K562 (cell line): ENCODE data around the gene DIS3L. TPM values are rescaled to one million over a fixed set of nuclear protein-coding genes. Genes with fewer than 3 reads are reported as not detected.

Source experiments
- ATAC-seq: fragments of 200-7000 bp; cut with Tn5 transposase; 3 replicates; pipeline ENCODE4 v1.9.1; 2020; ENCODE audit warnings: moderate library complexity
- BruUV-seq: library from RNA; stranded (reverse); fragments of 400-500 nt; replicated peaks from 2 replicates; lab custom pipeline; 2021; lab: Mats Ljungman, UMichigan
- CTCF ChIA-PET: fragments of 300-600 bp; formaldehyde crosslinking; extraction: SDS; loops from one replicate; lab custom pipeline; 2021; ENCODE audit warnings: low intra/inter-chr PET ratio; lab: Yijun Ruan, JAX
- POLR2A ChIA-PET: fragments of 300-600, 350-650 bp; sonication (Branson Sonifier 250); formaldehyde crosslinking; extraction: SDS; loops from one replicate; lab custom pipeline; 2021; ENCODE audit warnings: antibody characterized with exemption, inconsistent platforms; lab: Yijun Ruan, JAX
- DNase-seq, 4 experiments: peaks; one replicate each; pipeline versions ENCODE4 v3.0.0 to v3.0.0-alpha.2; 2011 to 2018; ENCODE audit warnings: low spot score in 3 of 4, mixed read lengths in 3 of 4; ENCODE audit errors: extremely low read depth in 1 of 4
- FAIRE-seq: peaks from 2 replicates; lab custom pipeline; 2011; peaks lifted over from hg19 to GRCh38; lab: Jason Lieb, UNC
- H2AFZ ChIP-seq: 2 replicates; pipeline ENCODE4 v1.6.0; 2011; ENCODE audit warnings: low read depth, low read length, control low read depth, inconsistent platforms
- H3K27ac ChIP-seq: fragments of 200-600 bp; 3 replicates; pipeline ENCODE4 v1.8.0; 2011; ENCODE audit warnings: low read depth, mild to moderate bottlenecking, control low read depth, inconsistent platforms, low read length, moderate library complexity, mixed read lengths; ENCODE audit errors: extremely low read depth
- H3K27me3 ChIP-seq, 2 experiments: fragments of 300-600 bp in 1 of 2; 2 replicates in 1 of 2; 3 replicates in 1 of 2; pipeline versions ENCODE4 v1.6.0 to v1.8.0; 2011; ENCODE audit warnings: inconsistent platforms in 2 of 2, low read length in 2 of 2, mild to moderate bottlenecking in 1 of 2, mixed read lengths in 1 of 2, moderate library complexity in 1 of 2; ENCODE audit not compliant: control insufficient read depth in 2 of 2, insufficient read depth in 2 of 2
- H3K36me3 ChIP-seq: fragments of 300-600 bp; 3 replicates; pipeline ENCODE4 v1.8.0; 2011; ENCODE audit warnings: mild to moderate bottlenecking, low read length, inconsistent platforms; ENCODE audit not compliant: control insufficient read depth, insufficient read depth
- H3K4me1 ChIP-seq, 2 experiments: fragments of 200-600 bp in 1 of 2; replicated peaks in 1 of 2; 2 replicates in 1 of 2; 3 replicates in 1 of 2; pipeline versions ENCODE4 v1.5.1 to v1.8.0; 2011; ENCODE audit warnings: inconsistent platforms in 2 of 2, low read length in 2 of 2, mild to moderate bottlenecking in 1 of 2, mixed read lengths in 1 of 2, moderate library complexity in 1 of 2; ENCODE audit not compliant: control insufficient read depth in 2 of 2, insufficient read depth in 2 of 2
- H3K4me2 ChIP-seq: 2 replicates; pipeline ENCODE4 v1.6.1; 2011; ENCODE audit warnings: low read length, control low read depth, inconsistent platforms, mixed read lengths; ENCODE audit not compliant: insufficient read depth
- H3K4me3 ChIP-seq: fragments of 200-600 bp; sonication (generic), shearing (Covaris generic); 2 replicates; pipeline ENCODE4 v1.5.1; 2016; ENCODE audit warnings: control low read depth, inconsistent platforms
- H3K79me2 ChIP-seq: fragments of 200-600 bp; 3 replicates; pipeline ENCODE4 v1.8.0; 2011; ENCODE audit warnings: low read length, inconsistent platforms; ENCODE audit not compliant: control insufficient read depth, insufficient read depth
- H3K9ac ChIP-seq, 2 experiments: 2 replicates each; pipeline versions ENCODE4 v1.6.0 to v1.6.1; 2011; ENCODE audit warnings: low read depth in 2 of 2, low read length in 2 of 2, control low read depth in 1 of 2, inconsistent platforms in 1 of 2, mild to moderate bottlenecking in 1 of 2, mixed read lengths in 1 of 2; ENCODE audit not compliant: insufficient read depth in 1 of 2
- H3K9me1 ChIP-seq: one replicate; pipeline ENCODE4 v1.6.0; 2011; ENCODE audit warnings: inconsistent platforms, mild to moderate bottlenecking, low read length, moderate library complexity; ENCODE audit not compliant: control insufficient read depth, insufficient read depth
- H3K9me3 ChIP-seq: replicated peaks from 2 replicates; pipeline ENCODE4 v1.5.1; 2011; ENCODE audit warnings: low read depth, low read length, inconsistent platforms; ENCODE audit not compliant: control insufficient read depth, insufficient read depth
- H4K20me1 ChIP-seq: replicated peaks from 2 replicates; pipeline ENCODE4 v1.6.1; 2011; ENCODE audit warnings: low read length, inconsistent platforms, mixed read lengths; ENCODE audit not compliant: control insufficient read depth, insufficient read depth
- BHLHE40 ChIP-seq: IDR thresholded peaks from 2 replicates; pipeline ENCODE4 v1.6.1; 2011; ENCODE audit warnings: low read length, improper control_type of control experiment
- ETV5 ChIP-seq: sonication (generic); formaldehyde crosslinking; IDR thresholded peaks from 2 replicates; pipeline ENCODE4 v1.4.0; 2020; ENCODE audit warnings: low read depth, mild to moderate bottlenecking, missing genetic modification reagents
- LCOR ChIP-seq: sonication (generic); formaldehyde crosslinking; IDR thresholded peaks from 2 replicates; pipeline ENCODE4 v1.8.0; 2022; ENCODE audit warnings: mild to moderate bottlenecking, missing genetic modification reagents
- NFRKB ChIP-seq: fragments of 450-650 bp; IDR thresholded peaks from 2 replicates; pipeline ENCODE4 v1.6.1; 2016; ENCODE audit warnings: low read depth
- ZBTB1 ChIP-seq: sonication (generic); formaldehyde crosslinking; IDR thresholded peaks from 2 replicates; pipeline ENCODE4 v1.8.1; 2023; ENCODE audit warnings: missing genetic modification reagents, low read depth, mild to moderate bottlenecking, borderline replicate concordance
- ZNF274 ChIP-seq: IDR thresholded peaks from 2 replicates; pipeline ENCODE4 v1.6.1; 2011; ENCODE audit warnings: low read depth, mild to moderate bottlenecking, low read length, moderate library complexity, borderline replicate concordance
- ZNF79 ChIP-seq: fragments of 250-450 bp; sonication (Bioruptor Pico); IDR thresholded peaks from 2 replicates; pipeline ENCODE4 v1.4.0; 2020; ENCODE audit warnings: low read depth, mild to moderate bottlenecking, moderate library complexity
- WGBS: fragments of 100-300 bp; shearing (Covaris generic); methylation state at CpG from one replicate; pipeline ENCODE4 v1.1.6; 2016; ENCODE audit warnings: low coverage, mixed read lengths; ENCODE audit not compliant: insufficient coverage; ENCODE audit errors: missing lambda C conversion rate; 5-methylcytosine and 5-hydroxymethylcytosine counted together
- in situ Hi-C: fragments of 300-500 bp; cut with MboI; formaldehyde crosslinking; loops from 4 replicates; pipeline ENCODE4 v1.15.0; 2018; ENCODE audit warnings: inconsistent platforms, mixed read lengths
- intact Hi-C: fragments of 100-400 bp; cut with micrococcal nuclease; formaldehyde crosslinking; loops from 2 replicates; pipeline ENCODE4 v1.14.2; 2022
- polyA plus RNA-seq, 8 experiments: library from polyadenylated mRNA; depleted of rRNA in 4 of 8; stranded (reverse) in 5 of 8; unstranded in 3 of 8; fragments of >200 nt; fragmentation: Nextera tagmentation in 2 of 8; fragmentation: Illumina TruSeq in 1 of 8; extraction: Ambion mirVana in 2 of 8; extraction: Trizol in 1 of 8; gene quantifications; 2 replicates each; pipeline versions ENCODE4 v1.2.1 to v1.2.3, GENCODE V29; 2011 to 2014; ENCODE audit warnings: inconsistent platforms in 1 of 8, missing spikeins in 1 of 8
- total RNA-seq, 7 experiments: library from RNA; depleted of rRNA in 6 of 7; stranded (reverse); fragments of >200 nt in 6 of 7; fragmentation: Illumina TruSeq in 2 of 7; extraction: Trizol in 2 of 7; gene quantifications; 2 replicates each; pipeline versions ENCODE4 v1.2.1 to v1.2.3, GENCODE V29; 2011 to 2021; ENCODE audit warnings: low replicate concordance in 1 of 7
- TF ChIP-seq, protein P1 (sequence below): fragments of 250-450 bp; sonication (Bioruptor Pico); IDR thresholded peaks from 2 replicates; pipeline ENCODE4 v1.5.0; 2021
- TF ChIP-seq, protein P2 (sequence below): IDR thresholded peaks from 2 replicates; pipeline ENCODE4 v1.6.1; 2011; ENCODE audit warnings: borderline replicate concordance, low read depth, mild to moderate bottlenecking, moderate library complexity, low read length; ENCODE audit not compliant: insufficient read depth, poor library complexity, severe bottlenecking
- TF ChIP-seq, protein P3 (sequence below): fragments of 200-400 bp; formaldehyde crosslinking; IDR thresholded peaks from 2 replicates; pipeline ENCODE4 v1.6.1; 2017; ENCODE audit warnings: mild to moderate bottlenecking, low read depth, low read length, moderate library complexity
- TF ChIP-seq, protein P4 (sequence below): fragments of 450-650 bp; IDR thresholded peaks from 2 replicates; pipeline ENCODE4 v1.6.1; 2018; ENCODE audit not compliant: partially characterized antibody

Gene DIS3L
- total and polyA plus RNA-seq, 9 of the 15 experiments (the other 6 are each of a cell fraction or from before 2014, with no cell fraction given) = 5.9 to 34.6 (median 16.9) TPM

DNA sequence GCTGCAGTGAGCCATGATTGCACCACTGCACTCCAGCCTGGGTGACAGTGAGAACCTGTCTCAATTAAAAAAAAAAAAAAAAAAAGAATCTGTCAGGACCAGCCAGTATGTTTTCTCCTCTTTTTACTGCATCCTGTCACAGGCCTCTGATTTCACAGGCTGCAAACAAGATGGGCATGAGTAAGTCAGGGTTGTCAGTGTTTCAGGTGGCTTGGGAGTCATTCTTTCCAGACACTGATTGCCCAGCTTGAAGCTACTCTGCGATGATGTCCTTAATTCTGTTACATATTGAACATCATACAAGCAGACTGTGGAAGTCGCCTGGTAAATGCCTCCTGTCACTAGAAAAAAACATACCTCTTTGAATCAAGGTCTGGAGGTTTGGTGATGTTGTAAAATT is 18.8 kb downstream of the DIS3L start:
- Histone ChIP-seq H4K20me1 (no peaks in the 10 kb centered on the region), H2AFZ (no peak overlapping the region), H3K9me3 (no peaks in the 10 kb centered on the region), H3K9ac (no peak overlapping the region), H3K79me2 (no peaks in the 10 kb centered on the region), H3K4me1 (peaks cover 0 to 3% of the 10 kb centered on the region in 2 experiments; a peak in 2 of 5 replicates), H3K9me1 (no peaks in the 10 kb centered on the region), H3K4me3 (no peak overlapping the region), H3K27ac (no peak overlapping the region), H3K4me2 (no peak overlapping the region), H3K36me3 (peaks cover 74% of the 10 kb centered on the region), H3K27me3 (no peaks in the 10 kb centered on the region)
- 70% methylated on average over 2 of the region's 2 CpGs for WGBS
- ATAC-seq (no peak), FAIRE-seq (no peak), DNase-seq (no peak)
- ChIA-PET CTCF (no interaction called here), POLR2A (interaction anchor here (0.6 to 1.7 kb wide), 6 partner anchors 10 to 657 kb away, joined by 3 to 4 read pairs (median 3); partner anchors contain the start of gene ZWILCH)
- intact Hi-C loops = no loop called here
- no TSS peak for BruUV-seq
- in situ Hi-C loops = no loop called here
- TF ChIP-seq, protein P1, sequence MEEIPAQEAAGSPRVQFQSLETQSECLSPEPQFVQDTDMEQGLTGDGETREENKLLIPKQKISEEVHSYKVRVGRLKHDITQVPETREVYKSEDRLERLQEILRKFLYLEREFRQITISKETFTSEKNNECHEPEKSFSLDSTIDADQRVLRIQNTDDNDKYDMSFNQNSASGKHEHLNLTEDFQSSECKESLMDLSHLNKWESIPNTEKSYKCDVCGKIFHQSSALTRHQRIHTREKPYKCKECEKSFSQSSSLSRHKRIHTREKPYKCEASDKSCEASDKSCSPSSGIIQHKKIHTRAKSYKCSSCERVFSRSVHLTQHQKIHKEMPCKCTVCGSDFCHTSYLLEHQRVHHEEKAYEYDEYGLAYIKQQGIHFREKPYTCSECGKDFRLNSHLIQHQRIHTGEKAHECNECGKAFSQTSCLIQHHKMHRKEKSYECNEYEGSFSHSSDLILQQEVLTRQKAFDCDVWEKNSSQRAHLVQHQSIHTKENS (CRISPR knock-in tag) = no peak
- TF ChIP-seq, protein P2, sequence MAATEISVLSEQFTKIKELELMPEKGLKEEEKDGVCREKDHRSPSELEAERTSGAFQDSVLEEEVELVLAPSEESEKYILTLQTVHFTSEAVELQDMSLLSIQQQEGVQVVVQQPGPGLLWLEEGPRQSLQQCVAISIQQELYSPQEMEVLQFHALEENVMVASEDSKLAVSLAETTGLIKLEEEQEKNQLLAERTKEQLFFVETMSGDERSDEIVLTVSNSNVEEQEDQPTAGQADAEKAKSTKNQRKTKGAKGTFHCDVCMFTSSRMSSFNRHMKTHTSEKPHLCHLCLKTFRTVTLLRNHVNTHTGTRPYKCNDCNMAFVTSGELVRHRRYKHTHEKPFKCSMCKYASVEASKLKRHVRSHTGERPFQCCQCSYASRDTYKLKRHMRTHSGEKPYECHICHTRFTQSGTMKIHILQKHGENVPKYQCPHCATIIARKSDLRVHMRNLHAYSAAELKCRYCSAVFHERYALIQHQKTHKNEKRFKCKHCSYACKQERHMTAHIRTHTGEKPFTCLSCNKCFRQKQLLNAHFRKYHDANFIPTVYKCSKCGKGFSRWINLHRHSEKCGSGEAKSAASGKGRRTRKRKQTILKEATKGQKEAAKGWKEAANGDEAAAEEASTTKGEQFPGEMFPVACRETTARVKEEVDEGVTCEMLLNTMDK = no peak
- TF ChIP-seq, protein P3, sequence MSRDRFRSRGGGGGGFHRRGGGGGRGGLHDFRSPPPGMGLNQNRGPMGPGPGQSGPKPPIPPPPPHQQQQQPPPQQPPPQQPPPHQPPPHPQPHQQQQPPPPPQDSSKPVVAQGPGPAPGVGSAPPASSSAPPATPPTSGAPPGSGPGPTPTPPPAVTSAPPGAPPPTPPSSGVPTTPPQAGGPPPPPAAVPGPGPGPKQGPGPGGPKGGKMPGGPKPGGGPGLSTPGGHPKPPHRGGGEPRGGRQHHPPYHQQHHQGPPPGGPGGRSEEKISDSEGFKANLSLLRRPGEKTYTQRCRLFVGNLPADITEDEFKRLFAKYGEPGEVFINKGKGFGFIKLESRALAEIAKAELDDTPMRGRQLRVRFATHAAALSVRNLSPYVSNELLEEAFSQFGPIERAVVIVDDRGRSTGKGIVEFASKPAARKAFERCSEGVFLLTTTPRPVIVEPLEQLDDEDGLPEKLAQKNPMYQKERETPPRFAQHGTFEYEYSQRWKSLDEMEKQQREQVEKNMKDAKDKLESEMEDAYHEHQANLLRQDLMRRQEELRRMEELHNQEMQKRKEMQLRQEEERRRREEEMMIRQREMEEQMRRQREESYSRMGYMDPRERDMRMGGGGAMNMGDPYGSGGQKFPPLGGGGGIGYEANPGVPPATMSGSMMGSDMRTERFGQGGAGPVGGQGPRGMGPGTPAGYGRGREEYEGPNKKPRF = no peak
- TF ChIP-seq ZNF274 (no peak), LCOR (no peak), ZNF79 (CRISPR knock-in tag) (no peak), ETV5 (CRISPR knock-in tag) (no peak), ZBTB1 (CRISPR knock-in tag) (no peak), BHLHE40 (no peak), NFRKB (no peak)
- TF ChIP-seq, protein P4, sequence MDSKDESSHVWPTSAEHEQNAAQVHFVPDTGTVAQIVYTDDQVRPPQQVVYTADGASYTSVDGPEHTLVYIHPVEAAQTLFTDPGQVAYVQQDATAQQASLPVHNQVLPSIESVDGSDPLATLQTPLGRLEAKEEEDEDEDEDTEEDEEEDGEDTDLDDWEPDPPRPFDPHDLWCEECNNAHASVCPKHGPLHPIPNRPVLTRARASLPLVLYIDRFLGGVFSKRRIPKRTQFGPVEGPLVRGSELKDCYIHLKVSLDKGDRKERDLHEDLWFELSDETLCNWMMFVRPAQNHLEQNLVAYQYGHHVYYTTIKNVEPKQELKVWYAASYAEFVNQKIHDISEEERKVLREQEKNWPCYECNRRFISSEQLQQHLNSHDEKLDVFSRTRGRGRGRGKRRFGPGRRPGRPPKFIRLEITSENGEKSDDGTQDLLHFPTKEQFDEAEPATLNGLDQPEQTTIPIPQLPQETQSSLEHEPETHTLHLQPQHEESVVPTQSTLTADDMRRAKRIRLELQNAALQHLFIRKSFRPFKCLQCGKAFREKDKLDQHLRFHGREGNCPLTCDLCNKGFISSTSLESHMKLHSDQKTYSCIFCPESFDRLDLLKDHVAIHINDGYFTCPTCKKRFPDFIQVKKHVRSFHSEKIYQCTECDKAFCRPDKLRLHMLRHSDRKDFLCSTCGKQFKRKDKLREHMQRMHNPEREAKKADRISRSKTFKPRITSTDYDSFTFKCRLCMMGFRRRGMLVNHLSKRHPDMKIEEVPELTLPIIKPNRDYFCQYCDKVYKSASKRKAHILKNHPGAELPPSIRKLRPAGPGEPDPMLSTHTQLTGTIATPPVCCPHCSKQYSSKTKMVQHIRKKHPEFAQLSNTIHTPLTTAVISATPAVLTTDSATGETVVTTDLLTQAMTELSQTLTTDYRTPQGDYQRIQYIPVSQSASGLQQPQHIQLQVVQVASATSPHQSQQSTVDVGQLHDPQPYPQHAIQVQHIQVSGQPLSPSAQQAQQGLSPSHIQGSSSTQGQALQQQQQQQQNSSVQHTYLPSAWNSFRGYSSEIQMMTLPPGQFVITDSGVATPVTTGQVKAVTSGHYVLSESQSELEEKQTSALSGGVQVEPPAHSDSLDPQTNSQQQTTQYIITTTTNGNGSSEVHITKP = no peak
